Measurements from ENCODE around the gene VRTN. TPM values are rescaled to one million over a fixed set of nuclear protein-coding genes. Genes with fewer than 3 reads are reported as not detected.

The VRTN gene
- total RNA-seq, 1 donor from 2014 or later = not detected

- peak; percentile 56 to 80 for DNase-seq (ENCODE audit: low spot score in 2 of 2, unreplicated experiment in 2 of 2)
- H3K9me3 Mint-ChIP-seq = no peaks in the 10 kb centered on the region
Measured at GRCh38 chr14:74362361-74362915, 14.2 kb downstream of the VRTN start.

GRCh38 chr14:74364271-74364880, 16.1 kb downstream of the VRTN start:
- TF ChIP-seq CTCF (IDR thresholded peaks at IDR 0.05; ENCODE audit: unreplicated experiment) = no peak
- Mint-ChIP-seq H3K27ac (no peak overlapping the region), H3K36me3 (no peaks in the 10 kb centered on the region), H3K27me3 (ENCODE audit: low read depth) (peaks cover 6% of the 10 kb centered on the region), H3K4me3 (no peak overlapping the region), H3K4me1 (no peaks in the 10 kb centered on the region), H3K9me3 (no peaks in the 10 kb centered on the region)
- no peak for DNase-seq (ENCODE audit: low spot score in 2 of 2, unreplicated experiment in 2 of 2)

More at GRCh38 chr14:74362361-74362915, 14.2 kb downstream of the VRTN start:
- peaks cover 6% of the 10 kb centered on the region for H3K27me3 Mint-ChIP-seq (ENCODE audit: low read depth)
- H3K4me1 Mint-ChIP-seq = no peaks in the 10 kb centered on the region
- H3K4me3 Mint-ChIP-seq = no peak overlapping the region
- no peak overlapping the region for H3K27ac Mint-ChIP-seq
- H3K36me3 Mint-ChIP-seq = no peaks in the 10 kb centered on the region
- peak; percentile 87 for TF ChIP-seq CTCF (IDR thresholded peaks at IDR 0.05; ENCODE audit: unreplicated experiment)

GRCh38 chr14:74368026-74368425, 19.8 kb downstream of the VRTN start:
- no peaks in the 10 kb centered on the region for H3K36me3 Mint-ChIP-seq
- no peak for DNase-seq (ENCODE audit: low spot score in 2 of 2, unreplicated experiment in 2 of 2)
- no peaks in the 10 kb centered on the region for H3K9me3 Mint-ChIP-seq
- H3K4me3 Mint-ChIP-seq = no peak overlapping the region
- H3K4me1 Mint-ChIP-seq = no peaks in the 10 kb centered on the region
- H3K27me3 Mint-ChIP-seq (ENCODE audit: low read depth) = peaks cover 5% of the 10 kb centered on the region
- no peak overlapping the region for H3K27ac Mint-ChIP-seq
- TF ChIP-seq CTCF (IDR thresholded peaks at IDR 0.05; ENCODE audit: unreplicated experiment) = no peak

- no peaks in the 10 kb centered on the region for H3K4me1 Mint-ChIP-seq
- DNase-seq (ENCODE audit: low spot score in 2 of 2, unreplicated experiment in 2 of 2) = no peak
- no peaks in the 10 kb centered on the region for H3K36me3 Mint-ChIP-seq
- TF ChIP-seq CTCF (IDR thresholded peaks at IDR 0.05; ENCODE audit: unreplicated experiment) = no peak
- no peak overlapping the region for H3K4me3 Mint-ChIP-seq
- H3K27ac Mint-ChIP-seq = no peak overlapping the region
- H3K9me3 Mint-ChIP-seq = no peaks in the 10 kb centered on the region
- peaks cover 5% of the 10 kb centered on the region for H3K27me3 Mint-ChIP-seq (ENCODE audit: low read depth)
Measured at GRCh38 chr14:74368441-74368840, 20.2 kb downstream of the VRTN start.

- peaks cover 5% of the 10 kb centered on the region for H3K27me3 Mint-ChIP-seq (ENCODE audit: low read depth)
- H3K27ac Mint-ChIP-seq = no peak overlapping the region
- H3K36me3 Mint-ChIP-seq = no peaks in the 10 kb centered on the region
- TF ChIP-seq CTCF (IDR thresholded peaks at IDR 0.05; ENCODE audit: unreplicated experiment) = no peak
- peaks cover 3% of the 10 kb centered on the region for H3K4me1 Mint-ChIP-seq
- H3K9me3 Mint-ChIP-seq = no peaks in the 10 kb centered on the region
- no peak for DNase-seq (ENCODE audit: low spot score in 2 of 2, unreplicated experiment in 2 of 2)
- H3K4me3 Mint-ChIP-seq = no peak overlapping the region
Measured at GRCh38 chr14:74377976-74378690, 29.9 kb downstream of the VRTN start.
